Measurements from ENCODE around the gene TRIM61.
"Not testable (repeated sequence)": the region's sequence is repeated elsewhere in the genome, so short reads cannot be mapped to it uniquely, and the experiment has no call there.

DNA sequence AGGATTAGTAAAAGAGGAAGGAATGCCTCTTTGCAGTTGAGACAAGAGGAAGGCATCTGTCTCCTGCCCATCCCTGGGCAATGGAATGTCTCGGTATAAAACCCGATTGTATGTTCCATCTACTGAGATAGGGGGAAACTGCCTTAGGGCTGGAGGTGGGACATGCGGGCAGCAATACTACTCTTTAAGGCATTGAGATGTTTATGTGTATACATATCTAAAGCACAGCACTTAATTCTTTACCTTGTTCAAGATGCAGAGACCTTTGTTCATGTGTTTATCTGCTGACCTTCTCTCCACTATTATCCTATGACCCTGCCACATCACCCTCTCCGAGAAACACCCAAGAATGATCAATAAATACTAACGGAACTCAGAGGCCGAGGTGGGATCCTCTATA is 18.7 kb upstream of the TRIM61 start:
- TF ChIP-seq, protein P1, sequence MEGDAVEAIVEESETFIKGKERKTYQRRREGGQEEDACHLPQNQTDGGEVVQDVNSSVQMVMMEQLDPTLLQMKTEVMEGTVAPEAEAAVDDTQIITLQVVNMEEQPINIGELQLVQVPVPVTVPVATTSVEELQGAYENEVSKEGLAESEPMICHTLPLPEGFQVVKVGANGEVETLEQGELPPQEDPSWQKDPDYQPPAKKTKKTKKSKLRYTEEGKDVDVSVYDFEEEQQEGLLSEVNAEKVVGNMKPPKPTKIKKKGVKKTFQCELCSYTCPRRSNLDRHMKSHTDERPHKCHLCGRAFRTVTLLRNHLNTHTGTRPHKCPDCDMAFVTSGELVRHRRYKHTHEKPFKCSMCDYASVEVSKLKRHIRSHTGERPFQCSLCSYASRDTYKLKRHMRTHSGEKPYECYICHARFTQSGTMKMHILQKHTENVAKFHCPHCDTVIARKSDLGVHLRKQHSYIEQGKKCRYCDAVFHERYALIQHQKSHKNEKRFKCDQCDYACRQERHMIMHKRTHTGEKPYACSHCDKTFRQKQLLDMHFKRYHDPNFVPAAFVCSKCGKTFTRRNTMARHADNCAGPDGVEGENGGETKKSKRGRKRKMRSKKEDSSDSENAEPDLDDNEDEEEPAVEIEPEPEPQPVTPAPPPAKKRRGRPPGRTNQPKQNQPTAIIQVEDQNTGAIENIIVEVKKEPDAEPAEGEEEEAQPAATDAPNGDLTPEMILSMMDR (IDR thresholded peaks at IDR 0.05): not testable (repeated sequence)
- not testable (repeated sequence) for TF ChIP-seq SMC3 (IDR thresholded peaks at IDR 0.05; ENCODE audit: low read depth, low read length); FOSL2 (IDR thresholded peaks at IDR 0.05; ENCODE audit: borderline replicate concordance, low read depth)

Measured in SK-N-SH (cell line).